Heart right ventricle (tissue), 16 donors: ENCODE results near the gene PSMD2. TPM values are rescaled to one million over a fixed set of nuclear protein-coding genes. Genes with fewer than 3 reads are reported as not detected.

Experiments used
- ATAC-seq, 8 donors: fragments of 200-7000 bp; cut with Tn5 transposase; one replicate each; pipeline ENCODE4 v1.9.1; 2020; ENCODE audit warnings: mild to moderate bottlenecking in 8 of 8, moderate library complexity in 8 of 8, moderate number of reproducible peaks in 1 of 8
- DNase-seq, 2 donors: peaks; one replicate each; pipeline ENCODE4 v3.0.0-alpha.2; 2020
- H3K27ac ChIP-seq, 10 donors: fragments of 200-600 bp; sonication (generic) in 2 of 10; one replicate each; pipeline versions ENCODE4 v1.5.0 to v1.8.0; 2020 to 2022; ENCODE audit warnings: mild to moderate bottlenecking in 3 of 10
- H3K27me3 ChIP-seq, 7 donors: fragments of 200-600 bp; one replicate each; pipeline ENCODE4 v1.8.0; 2021 to 2022; ENCODE audit warnings: mild to moderate bottlenecking in 2 of 7
- H3K36me3 ChIP-seq, 9 donors: fragments of 200-600 bp; sonication (generic) in 1 of 9; one replicate each; pipeline versions ENCODE4 v1.5.0 to v1.8.0; 2020 to 2022; ENCODE audit warnings: mild to moderate bottlenecking in 2 of 9
- H3K4me1 ChIP-seq, 9 donors: fragments of 200-600 bp; sonication (generic) in 1 of 9; one replicate each; pipeline versions ENCODE4 v1.5.0 to v1.8.0; 2020 to 2022; ENCODE audit warnings: mild to moderate bottlenecking in 4 of 9
- H3K4me3 ChIP-seq, 10 donors: fragments of 200-600 bp; sonication (generic) in 2 of 10; one replicate each; pipeline versions ENCODE4 v1.5.0 to v1.8.0; 2020 to 2022; ENCODE audit warnings: mild to moderate bottlenecking in 7 of 10, moderate library complexity in 2 of 10
- H3K9me3 ChIP-seq, 11 donors: fragments of 200-600 bp in 10 of 11; sonication (generic) in 2 of 11; one replicate each; pipeline versions ENCODE4 v1.5.0 to v1.8.0; 2013 to 2022; ENCODE audit warnings: mild to moderate bottlenecking in 2 of 11, control low read depth in 1 of 11, moderate library complexity in 1 of 11
- CTCF ChIP-seq, 9 donors: fragments of 200-600 bp; sonication (generic) in 2 of 9; IDR thresholded peaks; one replicate each; pipeline versions ENCODE4 v1.5.0 to v1.8.0; 2021 to 2022; ENCODE audit warnings: antibody characterized with exemption in 9 of 9, mild to moderate bottlenecking in 5 of 9, moderate library complexity in 1 of 9
- WGBS, 2 donors: extraction: QIAGEN DNeasy Blood & Tissue Kit; methylation state at CpG; one replicate each; pipeline ENCODE4 v1.1.7; 2013; ENCODE audit warnings: inconsistent platforms in 1 of 2; 5-methylcytosine and 5-hydroxymethylcytosine counted together
- intact Hi-C, 10 donors: fragments of 100-400 bp; cut with DNase I; formaldehyde crosslinking; loops; one replicate each; pipeline versions ENCODE4 v1.11.1 to v1.14.2; 2022
- polyA plus RNA-seq, 2 donors: library from polyadenylated mRNA; stranded (reverse); fragments of 200-250 nt; gene quantifications; one replicate each; pipeline ENCODE4 v1.2.3, GENCODE V29; 2013
- total RNA-seq, 10 donors: library from RNA; stranded (reverse); fragmentation: NEBNext Ultra II Directional in 3 of 10; extraction: Animal tissue kit (Norgen Biotek cat#: 25700) in 3 of 10; gene quantifications; one replicate each; pipeline versions ENCODE4 v1.2.1 to v1.2.4, GENCODE V29; 2021 to 2023
- donor health status: Arrhythmogenic right ventricular cardiomyopathy.
- donor health status: ischemic (EF 13 %, LVEDD 7.1; RV severe dilation, severe dysfunction).
- donor health status: healthy with polysubstance abuse.
- donor health status: DM: no; HTN: yes; CAD: no.
- donor health status: DM: no; HTN: no; CAD: no.
- donor health status: ischemic (EF 25% LVEDD 6.9; RV normal size, moderate dysfunction).
- donor health status: ischemic (EF 25% LVEDD 5.7; RV mildly dilated, moderate dysfunction).
- donor health status: healthy.
- donor health status: DM: yes; HTN: yes; CAD: no.
- donor health status: Ischemic cardiomyopathy.
- donor health status: ischemic (EF 35%, LVEDD 5.7; RV mildly dilated, moderate dysfunction).
- donor health status: nonischemic (EF 11% LVEDD 7.7; RV severe dilation, severe dysfunction).
- donor health status: DM: yes; HTN: yes; CAD: no.
- donor health status: PGD.
- donor health status: ischemic (EF 29% LVEDD 5.4; RV normal size, mild dysfunction).
- donor health status: nonischemic (EF 23%, LVEDD 6.1; RV moderate dilation, normal function).

The PSMD2 gene
- total and polyA plus RNA-seq, 12 donors: 49.0 to 288 (median 231) TPM

GRCh38 chr3:184314700-184315542, 15.9 kb downstream of the PSMD2 start:
- intact Hi-C loops: loop anchor here in 5 of 10 donors (2.0 to 10.0 kb wide), 7 partner anchors 16 to 690 kb away; partner anchors contain the start of genes ABCF3 (in 1 of the 5), DVL3 (in 1 of the 5) and PSMD2 (in 1 of the 5)
- peak; percentile 87 to 89 for DNase-seq
- H3K4me1 ChIP-seq: peaks cover 26 to 52% (median 47%) of the 10 kb centered on the region in 9 donors

GRCh38 chr3:184315543-184315867, 16.5 kb downstream of the PSMD2 start:
- WGBS, 2 donors: 7 to 10% methylated on average over 6 of the region's 6 CpGs
- TF ChIP-seq CTCF (IDR thresholded peaks at IDR 0.05): no peak
- Histone ChIP-seq H3K4me3 (peak overlapping the region; percentile 68 to 95 (median 85)), H3K4me1 (peaks cover 26 to 57% (median 52%) of the 10 kb centered on the region in 9 donors), H3K9me3 (no peaks in the 10 kb centered on the region), H3K27ac (peak overlapping the region; percentile 96 to 100 (median 98)), H3K27me3 (no peaks in the 10 kb centered on the region), H3K36me3 (peaks cover 0 to 37% (median 20%) of the 10 kb centered on the region in 9 donors)
- DNase-seq (no peak), ATAC-seq (peak in 3 of 8 donors; percentile 0 to 1 (median 0))
- intact Hi-C loops: loop anchor here in 5 of 10 donors (2.0 to 10.0 kb wide), 6 partner anchors 17 to 691 kb away; partner anchors contain the start of genes ABCF3 (in 1 of the 5), DVL3 (in 1 of the 5) and PSMD2 (in 1 of the 5)

More at GRCh38 chr3:184314700-184315542, 15.9 kb downstream of the PSMD2 start:
- 1% methylated on average over 67 to 80 of the region's 89 CpGs for WGBS, 2 donors
- Histone ChIP-seq H3K27me3 (no peaks in the 10 kb centered on the region), H3K4me3 (peak overlapping the region; percentile 68 to 95 (median 85)), H3K9me3 (no peaks in the 10 kb centered on the region), H3K36me3 (peaks cover 0 to 32% (median 18%) of the 10 kb centered on the region in 9 donors), H3K27ac (peak overlapping the region; percentile 96 to 100 (median 98))
- peak; percentile 66 to 85 (median 82) for ATAC-seq
- no peak for TF ChIP-seq CTCF (IDR thresholded peaks at IDR 0.05)

GRCh38 chr3:184315871-184316661, 17.0 kb downstream of the PSMD2 start:
- ATAC-seq: no peak
- peak overlapping the region; percentile 96 to 100 (median 98) for H3K27ac ChIP-seq
- DNase-seq: no peak
- H3K27me3 ChIP-seq: no peaks in the 10 kb centered on the region
- WGBS, 2 donors: 27 to 33% methylated on average over 16 of the region's 16 CpGs
- peaks cover 0 to 43% (median 26%) of the 10 kb centered on the region in 9 donors for H3K36me3 ChIP-seq
- H3K4me1 ChIP-seq: peaks cover 26 to 62% (median 58%) of the 10 kb centered on the region in 9 donors
- intact Hi-C loops: loop anchor here in 5 of 10 donors (2.0 to 10.0 kb wide), 6 partner anchors 17 to 691 kb away; partner anchors contain the start of genes ABCF3 (in 1 of the 5), DVL3 (in 1 of the 5) and PSMD2 (in 1 of the 5)
- no peaks in the 10 kb centered on the region for H3K9me3 ChIP-seq
- no peak for TF ChIP-seq CTCF (IDR thresholded peaks at IDR 0.05)
- peak overlapping the region; percentile 68 to 95 (median 85) for H3K4me3 ChIP-seq
